ENCODE results near the gene COMMD4.
"Not testable (repeated sequence)": the region's sequence is repeated elsewhere in the genome, so short reads cannot be mapped to it uniquely, and the experiment has no call there.

Gene COMMD4

DNA sequence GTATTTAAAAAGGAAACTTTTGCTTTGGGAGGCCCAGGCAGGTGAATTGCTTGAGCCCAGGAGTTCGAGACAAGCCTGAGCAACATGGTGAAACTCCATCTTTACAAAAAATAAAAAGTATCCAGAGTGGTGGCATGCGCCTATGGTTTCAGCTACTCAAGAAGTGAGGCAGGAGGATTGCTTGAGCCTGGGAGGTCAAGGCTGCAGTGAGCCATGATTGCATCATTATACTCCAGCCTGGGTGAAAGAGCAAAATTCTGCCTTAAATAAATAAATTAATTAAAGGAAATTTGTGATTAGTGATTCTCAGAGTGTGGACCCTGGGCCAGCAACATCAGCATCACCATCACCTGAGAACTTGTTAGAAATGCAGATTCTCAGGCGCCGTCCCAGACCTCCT lies 9.9 kb upstream of the COMMD4 start:
- CTCF ChIA-PET = interaction anchor here (0.6 kb wide), 1 partner anchor 148 kb away, joined by 3 read pairs; no protein-coding TSS in a partner anchor
- TF ChIP-seq, protein P1, sequence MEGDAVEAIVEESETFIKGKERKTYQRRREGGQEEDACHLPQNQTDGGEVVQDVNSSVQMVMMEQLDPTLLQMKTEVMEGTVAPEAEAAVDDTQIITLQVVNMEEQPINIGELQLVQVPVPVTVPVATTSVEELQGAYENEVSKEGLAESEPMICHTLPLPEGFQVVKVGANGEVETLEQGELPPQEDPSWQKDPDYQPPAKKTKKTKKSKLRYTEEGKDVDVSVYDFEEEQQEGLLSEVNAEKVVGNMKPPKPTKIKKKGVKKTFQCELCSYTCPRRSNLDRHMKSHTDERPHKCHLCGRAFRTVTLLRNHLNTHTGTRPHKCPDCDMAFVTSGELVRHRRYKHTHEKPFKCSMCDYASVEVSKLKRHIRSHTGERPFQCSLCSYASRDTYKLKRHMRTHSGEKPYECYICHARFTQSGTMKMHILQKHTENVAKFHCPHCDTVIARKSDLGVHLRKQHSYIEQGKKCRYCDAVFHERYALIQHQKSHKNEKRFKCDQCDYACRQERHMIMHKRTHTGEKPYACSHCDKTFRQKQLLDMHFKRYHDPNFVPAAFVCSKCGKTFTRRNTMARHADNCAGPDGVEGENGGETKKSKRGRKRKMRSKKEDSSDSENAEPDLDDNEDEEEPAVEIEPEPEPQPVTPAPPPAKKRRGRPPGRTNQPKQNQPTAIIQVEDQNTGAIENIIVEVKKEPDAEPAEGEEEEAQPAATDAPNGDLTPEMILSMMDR (conservative IDR thresholded peaks at IDR 0.05; ENCODE audit: low read depth) = no peak
- no peak for DNase-seq (ENCODE audit: low spot score)
- H3K27ac ChIP-seq = no peak overlapping the region
- POLR2A ChIA-PET (ENCODE audit: low non-redundant PET) = no interaction called here

DNA sequence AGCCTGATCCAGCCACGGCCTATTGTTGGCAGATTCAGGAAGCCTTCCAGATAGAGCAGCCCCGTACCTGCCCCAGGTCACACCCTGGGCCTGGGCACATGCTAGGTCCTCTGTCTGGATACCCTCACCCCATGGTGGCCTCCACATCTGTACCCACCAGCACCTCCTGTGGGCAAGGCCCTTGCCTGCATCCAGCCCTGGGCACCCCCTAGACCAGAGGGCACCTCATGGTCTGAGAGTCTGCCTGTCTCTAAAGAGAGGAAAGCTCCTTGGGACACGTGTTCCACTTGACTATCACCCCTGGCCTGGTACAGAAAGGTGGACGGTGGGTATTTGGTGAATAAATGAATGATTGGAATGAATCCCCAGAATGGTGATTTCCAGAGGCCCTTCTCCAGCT lies 8.9 kb upstream of the COMMD4 start:
- ChIA-PET CTCF (interaction anchor here (0.6 to 0.7 kb wide), 2 partner anchors 49 to 123 kb away, joined by 4 read pairs; no protein-coding TSS in a partner anchor), POLR2A (ENCODE audit: low non-redundant PET) (interaction anchor here (0.6 kb wide), 1 partner anchor 433 kb away, joined by 3 read pairs; no protein-coding TSS in a partner anchor)
- no peak for DNase-seq (ENCODE audit: low spot score)
- H3K27ac ChIP-seq = no peak overlapping the region
- TF ChIP-seq, protein P1 (conservative IDR thresholded peaks at IDR 0.05; ENCODE audit: low read depth) = no peak

DNA sequence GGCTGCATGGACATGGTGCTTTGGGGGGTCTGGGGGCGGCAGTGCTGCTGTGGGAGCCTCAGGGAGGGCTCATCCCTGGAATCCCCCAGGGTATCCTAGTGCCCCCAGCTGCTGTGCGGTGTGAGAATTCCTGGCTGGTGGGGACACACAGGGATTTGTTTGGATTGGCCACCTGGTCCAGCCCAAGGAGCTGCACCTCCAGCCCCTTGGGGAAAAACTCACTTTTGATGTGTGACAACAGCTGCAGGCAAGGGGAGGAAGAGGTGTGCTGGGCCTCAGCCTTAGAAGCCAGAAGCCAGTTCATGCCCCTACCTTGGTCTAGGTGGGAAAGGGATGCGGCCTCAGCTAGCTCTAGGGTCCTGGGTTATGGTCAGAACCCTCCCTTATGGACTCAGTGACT lies 8.4 kb upstream of the COMMD4 start:
- CTCF ChIA-PET = interaction anchor here (0.7 kb wide), 1 partner anchor 48 kb away, joined by 4 read pairs; no protein-coding TSS in a partner anchor
- DNase-seq (ENCODE audit: low spot score) = no peak
- TF ChIP-seq, protein P1 (conservative IDR thresholded peaks at IDR 0.05; ENCODE audit: low read depth) = no peak
- no peak overlapping the region for H3K27ac ChIP-seq
- POLR2A ChIA-PET (ENCODE audit: low non-redundant PET) = interaction anchor here (0.6 kb wide), 1 partner anchor 434 kb away, joined by 3 read pairs; no protein-coding TSS in a partner anchor

DNA sequence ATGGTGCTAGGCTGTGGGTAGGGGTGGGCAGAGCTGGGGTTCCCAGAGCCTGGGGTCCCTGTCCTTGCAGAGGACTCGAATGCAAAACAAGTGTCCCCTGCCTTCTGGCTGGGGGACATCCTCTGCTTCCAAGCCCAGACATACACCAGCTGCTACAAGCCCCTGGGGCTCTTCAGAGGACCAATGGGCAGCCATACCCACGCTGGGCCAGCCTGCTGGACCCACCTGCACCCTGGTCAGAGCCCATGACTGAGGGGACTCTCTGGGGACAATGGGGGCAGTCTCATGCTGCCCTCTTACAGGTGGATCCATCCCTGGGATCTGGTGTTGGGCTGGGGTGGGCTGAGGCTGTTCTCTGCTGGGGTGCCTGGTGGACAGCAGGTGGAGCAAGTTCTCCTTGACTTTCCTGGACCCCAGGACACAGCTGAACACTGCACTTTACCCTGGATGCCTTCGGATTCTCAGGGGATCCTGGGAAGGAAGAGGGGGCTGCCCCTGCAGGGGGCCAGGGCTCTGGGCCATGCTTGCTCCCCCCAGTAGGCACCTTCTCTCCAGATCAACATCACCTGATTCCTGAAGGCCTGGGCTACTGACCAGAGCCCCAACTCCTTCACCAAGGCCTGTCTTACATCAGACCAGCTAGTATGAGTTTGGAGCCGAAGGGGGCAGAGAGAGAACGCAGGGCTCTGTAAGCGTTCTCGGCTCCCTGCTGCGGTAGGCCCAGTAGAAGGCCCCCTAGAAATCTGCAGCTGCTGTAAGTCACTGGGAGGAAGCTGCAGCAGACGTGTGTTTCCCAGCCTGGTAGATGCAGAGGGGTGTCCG lies 7.2 kb upstream of the COMMD4 start:
- CTCF ChIA-PET = no interaction called here
- TF ChIP-seq, protein P1 (conservative IDR thresholded peaks at IDR 0.05; ENCODE audit: low read depth) = no peak
- H3K27ac ChIP-seq = no peak overlapping the region
- POLR2A ChIA-PET (ENCODE audit: low non-redundant PET) = no interaction called here
- no peak for DNase-seq (ENCODE audit: low spot score)

DNA sequence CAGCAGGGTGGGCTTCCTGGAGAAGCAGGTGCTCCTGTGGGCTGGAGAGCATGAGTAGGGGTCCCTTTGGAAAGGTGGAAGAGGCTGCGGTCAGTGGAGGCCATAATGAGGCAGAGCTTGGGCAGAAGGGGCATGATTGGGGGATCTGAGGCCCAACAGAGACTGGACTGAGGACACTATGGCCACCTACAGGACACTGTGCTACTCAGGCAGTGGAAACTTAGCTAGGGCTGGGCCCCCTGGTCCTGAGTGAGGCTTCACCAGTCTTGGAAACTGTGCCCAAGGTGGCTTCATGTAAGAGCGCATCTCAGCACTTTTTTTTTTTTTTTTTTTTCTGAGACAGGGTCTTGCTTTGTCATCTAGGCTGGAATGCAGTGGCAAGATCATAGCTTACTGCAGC lies 6.3 kb upstream of the COMMD4 start:
- ChIA-PET CTCF (interaction anchor here (0.5 kb wide), 1 partner anchor 204 kb away, joined by 3 read pairs; no protein-coding TSS in a partner anchor), POLR2A (ENCODE audit: low non-redundant PET) (no interaction called here)
- no peak overlapping the region for H3K27ac ChIP-seq

DNA sequence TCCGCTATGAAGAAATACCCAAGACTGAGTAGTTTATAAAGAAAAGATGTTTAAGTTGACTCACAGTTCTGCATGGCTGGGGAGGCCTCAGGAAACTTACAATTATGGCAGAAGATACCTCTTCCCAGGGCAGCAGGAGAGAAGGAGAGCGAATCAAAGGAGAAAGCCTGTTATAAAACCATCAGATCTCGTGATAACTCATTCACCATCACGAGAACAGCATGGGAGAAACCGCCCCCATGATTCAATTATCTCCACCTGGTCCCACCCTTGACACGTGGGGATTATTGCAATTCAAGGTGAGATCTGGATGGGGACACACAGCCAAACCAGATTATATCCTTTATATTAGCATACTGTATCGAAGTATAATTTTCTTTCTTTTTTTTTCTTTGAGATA lies 3.8 kb upstream of the COMMD4 start:
- POLR2A ChIA-PET (ENCODE audit: low non-redundant PET); CTCF ChIA-PET; DNase-seq (ENCODE audit: low spot score); H3K27ac ChIP-seq: not testable (repeated sequence)

More for the DNA sequence above, 6.3 kb upstream of the COMMD4 start:
- DNase-seq (ENCODE audit: low spot score) = no peak
- TF ChIP-seq, protein P1 (conservative IDR thresholded peaks at IDR 0.05; ENCODE audit: low read depth) = no peak

DNA sequence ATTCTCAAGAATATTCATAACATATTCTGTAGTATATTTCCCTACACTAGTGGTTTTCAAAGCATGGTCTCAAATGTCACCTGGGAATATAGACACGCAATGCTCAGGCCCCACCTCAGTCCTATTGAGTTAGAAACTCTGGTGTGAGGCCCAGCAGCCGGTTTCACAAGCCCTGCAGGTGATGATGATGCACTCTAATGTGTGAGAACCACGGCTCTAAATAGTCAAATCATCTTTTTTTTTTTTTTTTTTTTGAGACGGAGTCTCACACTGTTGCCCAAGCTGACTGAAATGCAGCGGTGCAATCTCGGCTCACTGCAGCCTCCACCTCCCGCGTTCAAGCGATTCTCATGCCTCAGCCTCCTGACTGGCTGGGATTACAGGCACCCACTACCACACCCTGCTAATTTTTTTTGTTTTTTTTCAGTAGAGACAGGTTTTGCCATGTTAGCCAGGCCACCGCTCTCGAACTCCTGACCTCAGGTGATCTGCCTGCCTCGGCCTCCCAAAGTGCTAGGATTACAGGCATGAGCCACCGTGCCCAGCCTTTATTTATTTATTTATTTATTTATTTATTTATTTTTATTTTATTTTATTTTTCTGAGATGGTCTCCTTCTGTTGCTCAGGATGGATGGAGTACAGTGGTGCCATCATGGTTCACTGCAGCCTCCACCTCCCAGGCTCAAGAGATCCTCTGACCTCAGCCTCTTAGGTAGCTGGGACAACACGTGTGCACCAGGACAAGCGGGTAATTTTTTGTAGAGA lies 2.0 kb upstream of the COMMD4 start:
- DNase-seq (ENCODE audit: low spot score); H3K27ac ChIP-seq; POLR2A ChIA-PET (ENCODE audit: low non-redundant PET): not testable (repeated sequence)
- CTCF ChIA-PET = interaction anchor here (0.6 kb wide), 1 partner anchor 469 kb away, joined by 3 read pairs; no protein-coding TSS in a partner anchor

All from RWPE1 (cell line).